Choroid plexus epithelial cell (primary cell): Measurements from ENCODE around the gene PIEZO2.

ENCODE experiments used
- DNase-seq: peaks from one replicate; pipeline ENCODE4 v3.0.0-alpha.2; 2010; ENCODE audit warnings: low read depth
- H3K4me3 ChIP-seq: 2 replicates; pipeline ENCODE4 v1.5.1; 2011; ENCODE audit warnings: low read depth, mild to moderate bottlenecking, control low read depth, low read length, moderate library complexity
- CTCF ChIP-seq: conservative IDR thresholded peaks from 2 replicates; pipeline ENCODE4 v1.5.1; 2011; ENCODE audit warnings: low read depth, mild to moderate bottlenecking, control low read depth, inconsistent platforms, low read length, moderate library complexity

PIEZO2 gene

GRCh38 chr18:10971717-10972116 is 177.7 kb downstream of the PIEZO2 start:
- H3K4me3 ChIP-seq, result no peak overlapping the region
- no peak for TF ChIP-seq CTCF
- DNase-seq, result no peak

DNA sequence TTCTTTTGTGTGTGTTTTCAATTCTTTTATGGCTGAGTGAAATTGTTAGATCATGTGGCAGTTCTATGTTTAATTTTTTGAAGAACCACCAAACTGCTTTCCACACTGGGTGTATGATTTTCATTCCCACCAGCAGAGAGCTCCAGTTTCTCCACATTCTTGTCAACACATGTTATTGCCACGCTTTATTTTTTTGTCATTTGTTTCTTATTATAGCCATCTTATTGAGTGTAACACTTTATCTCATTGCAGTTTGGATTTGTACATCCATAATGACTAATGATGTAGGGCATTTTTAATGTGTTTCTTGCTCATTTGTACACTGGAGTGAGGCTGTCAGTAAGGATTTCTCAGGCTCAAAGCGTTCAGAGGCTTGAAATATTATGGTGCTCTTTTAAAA is 184.2 kb downstream of the PIEZO2 start:
- peak; percentile 46 for TF ChIP-seq CTCF
- H3K4me3 ChIP-seq, result no peak overlapping the region
- DNase-seq, result peak; percentile 57

GRCh38 chr18:10953672-10954071 is 195.7 kb downstream of the PIEZO2 start:
- no peak for DNase-seq
- H3K4me3 ChIP-seq, result no peak overlapping the region
- no peak for TF ChIP-seq CTCF

GRCh38 chr18:10951631-10952544 is 197.5 kb downstream of the PIEZO2 start:
- no peak for DNase-seq
- H3K4me3 ChIP-seq, result no peak overlapping the region
- no peak for TF ChIP-seq CTCF

DNA sequence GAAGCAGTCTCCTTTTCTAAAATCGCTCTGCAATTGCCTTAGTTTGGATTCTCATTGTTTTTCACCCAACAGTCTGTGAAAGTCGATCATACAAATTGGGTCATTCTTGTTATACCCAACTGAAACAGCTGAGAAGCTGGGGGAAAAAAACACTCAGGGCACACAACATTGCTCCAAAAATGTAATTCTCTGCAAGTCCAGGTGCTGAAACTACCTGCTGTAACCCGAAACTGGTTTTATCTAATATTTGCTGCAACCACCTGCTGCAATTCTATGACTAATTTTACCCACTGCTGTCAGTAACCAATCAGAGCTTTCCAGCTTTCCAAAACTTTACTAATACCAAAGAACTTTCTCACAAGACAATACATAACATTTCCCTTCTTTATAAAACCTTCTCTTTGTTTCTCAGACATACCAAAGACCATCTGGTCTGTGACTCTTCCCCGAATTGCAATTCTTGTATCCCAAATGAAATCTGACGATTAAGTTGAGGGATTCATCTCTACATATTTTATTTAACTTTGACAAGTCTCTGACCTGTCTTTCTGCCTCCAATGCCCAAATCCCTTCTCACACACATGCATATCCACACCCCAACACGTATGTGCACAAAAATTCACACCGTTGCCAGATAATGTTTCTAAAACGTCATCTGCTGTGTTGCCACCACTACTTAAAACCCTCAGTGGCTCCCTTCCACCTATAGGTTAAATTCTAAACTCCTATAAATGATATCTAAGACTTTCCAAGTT is 198.3 kb downstream of the PIEZO2 start:
- H3K4me3 ChIP-seq, result no peak overlapping the region
- TF ChIP-seq CTCF, result no peak
- no peak for DNase-seq

GRCh38 chr18:10950080-10950875 is 199.1 kb downstream of the PIEZO2 start:
- DNase-seq, result no peak
- no peak overlapping the region for H3K4me3 ChIP-seq
- TF ChIP-seq CTCF, result no peak
